Ovary (tissue), 9 donors: ENCODE measurements around the gene CYFIP2. TPM values are rescaled to one million over a fixed set of nuclear protein-coding genes. Genes with fewer than 3 reads are reported as not detected.

Source experiments
- DNase-seq, 5 donors: peaks; one replicate each; pipeline ENCODE4 v3.0.0-alpha.2; 2019 to 2020
- H3K27ac ChIP-seq, 2 donors: fragments of 200-600 bp; one replicate each; pipeline versions ENCODE4 v1.5.1 to v1.8.0; 2019 to 2022
- H3K27me3 ChIP-seq: fragments of 200-600 bp; one replicate; pipeline ENCODE4 v1.8.0; 2022
- H3K36me3 ChIP-seq: fragments of 200-600 bp; sonication (generic); one replicate; pipeline ENCODE4 v1.5.1; 2019
- H3K4me1 ChIP-seq: one replicate; pipeline ENCODE4 v1.8.1; 2013; ENCODE audit warnings: mild to moderate bottlenecking, moderate library complexity; ENCODE audit not compliant: insufficient read depth
- H3K4me3 ChIP-seq: fragments of 200-600 bp; sonication (generic); one replicate; pipeline ENCODE4 v1.5.1; 2017
- H3K9me3 ChIP-seq, 2 donors: fragments of 200-600 bp in 1 of 2; sonication (generic) in 1 of 2; one replicate each; pipeline versions ENCODE4 v1.5.1 to v1.8.1; 2013 to 2019; ENCODE audit warnings: mild to moderate bottlenecking in 1 of 2, moderate library complexity in 1 of 2
- CTCF ChIP-seq, 3 donors: fragments of 450-650 bp in 2 of 3; fragments of 200-600 bp in 1 of 3; IDR thresholded peaks; one replicate each; pipeline versions ENCODE4 v1.5.1 to v1.8.0; 2016 to 2022; ENCODE audit warnings: antibody characterized with exemption in 3 of 3, mild to moderate bottlenecking in 1 of 3
- EP300 ChIP-seq: sonication (generic); formaldehyde crosslinking; IDR thresholded peaks from one replicate; pipeline ENCODE4 v1.6.1; 2017; ENCODE audit warnings: antibody characterized with exemption
- POLR2A ChIP-seq: fragments of 450-650 bp; IDR thresholded peaks from one replicate; pipeline ENCODE4 v1.6.1; 2017; ENCODE audit warnings: antibody characterized with exemption, mild to moderate bottlenecking, moderate library complexity
- WGBS, 3 donors: extraction: QIAGEN DNeasy Blood & Tissue Kit in 1 of 3; methylation state at CpG; one replicate each; pipeline versions ENCODE4 v1.1.5 to v1.1.7; 2013 to 2017; 5-methylcytosine and 5-hydroxymethylcytosine counted together
- intact Hi-C, 4 donors: fragments of 100-400 bp; cut with DNase I; formaldehyde crosslinking; loops; one replicate each; pipeline versions ENCODE4 v1.11.0 to v1.15.1; 2022 to 2023
- polyA plus RNA-seq, 2 donors: library from polyadenylated mRNA; stranded (reverse); fragments of 200-250 nt in 1 of 2; fragments of 350-450 nt in 1 of 2; fragmentation: Illumina TruSeq in 1 of 2; extraction: RNeasy Lipid Tissue Mini Kit (QIAGEN cat#74804) in 1 of 2; gene quantifications; one replicate each; pipeline ENCODE4 v1.2.3, GENCODE V29; 2013 to 2014
- total RNA-seq, 7 donors: library from RNA; depleted of rRNA in 2 of 7; stranded (reverse); fragments of >200 nt in 2 of 7; fragmentation: NEBNext Ultra II Directional in 3 of 7; extraction: Animal tissue kit (Norgen Biotek cat#: 25700) in 3 of 7; gene quantifications; one replicate each; pipeline versions ENCODE4 v1.1.0 to v1.2.4, GENCODE V29; 2016 to 2023
- donor health status: DM: no; HTN: no; CAD: no; lungs with moderate emphysema.
- donor health status: DM: no; HTN: no; CAD: no.
- donor health status: Bipolar disorder and iron deficiency.
- donor health status: DM: yes; HTN: yes; CAD: no.
- donor health status: DM: no; HTN: no; CAD: no.
- donor health status: DM: yes; HTN: yes; CAD: no.

Gene CYFIP2
- total and polyA plus RNA-seq, 9 donors: 4.9 to 39.8 (median 17.1) TPM

- DNase-seq: no peak
- 70 to 76% (median 75%) methylated on average over 7 of the region's 7 CpGs for WGBS, 3 donors
- Histone ChIP-seq H3K4me3 (no peak overlapping the region), H3K4me1 (no peaks in the 10 kb centered on the region), H3K36me3 (no peaks in the 10 kb centered on the region), H3K9me3 (no peaks in the 10 kb centered on the region), H3K27me3 (no peaks in the 10 kb centered on the region), H3K27ac (no peak overlapping the region)
- intact Hi-C loops: no loop called here
- TF ChIP-seq CTCF (IDR thresholded peaks at IDR 0.05) (no peak), POLR2A (no peak), EP300 (no peak)
Measured at GRCh38 chr5:157286761-157287211, 20.9 kb downstream of the CYFIP2 start.

- TF ChIP-seq EP300 (no peak), POLR2A (no peak), CTCF (IDR thresholded peaks at IDR 0.05) (no peak)
- 80 to 85% (median 83%) methylated on average over 4 of the region's 4 CpGs for WGBS, 3 donors
- no peaks in the 10 kb centered on the region for H3K4me1 ChIP-seq
- intact Hi-C loops: no loop called here
- H3K4me3 ChIP-seq: no peak overlapping the region
- H3K27ac ChIP-seq: no peak overlapping the region
- DNase-seq: no peak
- H3K9me3 ChIP-seq: no peaks in the 10 kb centered on the region
- H3K27me3 ChIP-seq: no peaks in the 10 kb centered on the region
- H3K36me3 ChIP-seq: no peaks in the 10 kb centered on the region
Measured at GRCh38 chr5:157288405-157289163, 22.7 kb downstream of the CYFIP2 start.

GRCh38 chr5:157289164-157289819 is 23.4 kb downstream of the CYFIP2 start:
- TF ChIP-seq POLR2A (no peak), EP300 (no peak), CTCF (IDR thresholded peaks at IDR 0.05) (no peak)
- no peaks in the 10 kb centered on the region for H3K36me3 ChIP-seq

GRCh38 chr5:157290156-157290980 is 24.4 kb downstream of the CYFIP2 start:
- no peak for DNase-seq
- TF ChIP-seq CTCF (IDR thresholded peaks at IDR 0.05) (no peak), EP300 (no peak), POLR2A (no peak)
- WGBS, 3 donors: 80 to 84% (median 80%) methylated on average over 6 of the region's 6 CpGs
- Histone ChIP-seq H3K4me3 (no peak overlapping the region), H3K9me3 (no peaks in the 10 kb centered on the region), H3K27me3 (no peaks in the 10 kb centered on the region), H3K27ac (no peak overlapping the region), H3K4me1 (no peaks in the 10 kb centered on the region), H3K36me3 (no peaks in the 10 kb centered on the region)
- intact Hi-C loops: no loop called here

More at GRCh38 chr5:157289164-157289819, 23.4 kb downstream of the CYFIP2 start:
- 86 to 92% (median 88%) methylated on average over 9 of the region's 9 CpGs for WGBS, 3 donors
- intact Hi-C loops: no loop called here
- Histone ChIP-seq H3K27ac (no peak overlapping the region), H3K9me3 (no peaks in the 10 kb centered on the region), H3K4me3 (no peak overlapping the region), H3K4me1 (no peaks in the 10 kb centered on the region), H3K27me3 (no peaks in the 10 kb centered on the region)
- no peak for DNase-seq
